ENCODE results near the gene TRIM17. TPM values are rescaled to one million over a fixed set of nuclear protein-coding genes. Genes with fewer than 3 reads are reported as not detected.

The TRIM17 gene, protein sequence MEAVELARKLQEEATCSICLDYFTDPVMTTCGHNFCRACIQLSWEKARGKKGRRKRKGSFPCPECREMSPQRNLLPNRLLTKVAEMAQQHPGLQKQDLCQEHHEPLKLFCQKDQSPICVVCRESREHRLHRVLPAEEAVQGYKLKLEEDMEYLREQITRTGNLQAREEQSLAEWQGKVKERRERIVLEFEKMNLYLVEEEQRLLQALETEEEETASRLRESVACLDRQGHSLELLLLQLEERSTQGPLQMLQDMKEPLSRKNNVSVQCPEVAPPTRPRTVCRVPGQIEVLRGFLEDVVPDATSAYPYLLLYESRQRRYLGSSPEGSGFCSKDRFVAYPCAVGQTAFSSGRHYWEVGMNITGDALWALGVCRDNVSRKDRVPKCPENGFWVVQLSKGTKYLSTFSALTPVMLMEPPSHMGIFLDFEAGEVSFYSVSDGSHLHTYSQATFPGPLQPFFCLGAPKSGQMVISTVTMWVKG
- total RNA-seq, result 1 to 10 TPM in 1 of 2 experiments, under 1 TPM in 1; 0.55 to 1.3 TPM

DNA sequence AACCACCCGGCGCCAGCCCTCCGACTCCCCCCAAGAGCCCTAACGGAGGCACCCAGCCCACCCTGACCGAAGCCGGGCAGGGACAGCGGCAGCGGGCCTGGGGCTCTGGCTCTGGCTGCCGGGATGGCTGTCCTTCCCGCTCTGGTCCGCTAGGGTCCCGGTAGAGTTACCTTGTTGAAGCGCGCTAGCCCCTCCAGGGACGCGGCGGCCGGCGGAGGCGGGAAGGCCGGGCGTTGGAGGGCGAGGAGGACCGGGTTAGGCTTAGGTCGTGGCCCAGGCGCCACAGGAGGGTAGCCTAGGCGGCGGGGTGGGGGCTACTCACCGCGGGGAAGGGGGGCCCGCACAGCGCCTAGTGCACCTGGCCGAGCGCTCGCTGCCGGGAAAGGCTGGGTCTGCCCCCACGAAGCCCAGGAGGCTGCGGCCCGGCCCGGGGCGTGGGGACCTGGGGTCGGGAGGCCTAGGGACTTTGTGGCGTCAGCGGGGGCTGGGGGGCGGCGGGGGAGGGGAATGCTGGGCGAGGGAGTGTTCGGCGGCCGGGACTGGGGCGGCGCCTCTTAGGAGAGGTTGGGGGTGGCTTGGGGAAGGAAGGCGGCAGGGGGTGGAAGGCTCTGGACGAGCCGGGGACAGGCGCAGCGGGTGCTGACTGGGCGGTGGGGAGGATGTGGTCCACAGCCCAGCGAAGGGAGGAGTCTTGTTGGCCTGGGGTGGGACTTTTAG, at the start of gene TRIM17:
Gene TRIM17, minus strand, starts transcription at position 645 of the 717 bp plus-strand sequence. CDS start 1,789 bp downstream, outside the sequence.

Small RNAs within 50 kb of the gene (microRNA-seq; reads per million reads assigned to microRNA genes)
- not detected for gene MIR4666A (ENCODE audit: borderline microRNAs expressed, borderline replicate concordance)
- gene MIR6742 (ENCODE audit: borderline microRNAs expressed, borderline replicate concordance), result not detected

Other genes starting within 250 kb of the TRIM17 start
- gene OBSCN, start 208.8 kb downstream of the TRIM17 start, total RNA-seq, result 10 to 100 TPM; 31.6 to 33.5 TPM
- 10 to 100 TPM; 55.4 to 56.3 TPM for gene TRIM11, start 10.0 kb downstream of the TRIM17 start, total RNA-seq
- 100 to 1,000 TPM; 105 to 110 TPM for gene RNF187, start 70.5 kb upstream of the TRIM17 start, total RNA-seq

Data from activated naive CD4-positive, alpha-beta T cell treated with anti-CD3 and anti-CD28 coated beads, Interleukin-2, amount 10 ng/mL, durations not matched to agents 5 hours and 36 hours (primary cell).